HEK293 (cell line): ENCODE measurements around the gene TNFRSF21.

Source experiments
- CTCF ChIA-PET: fragments of 350-600 bp; formaldehyde crosslinking; extraction: SDS; loops from one replicate; lab custom pipeline; 2021; ENCODE audit warnings: antibody characterized with exemption; lab: Yijun Ruan, JAX
- POLR2A ChIA-PET: fragments of 300-600 bp; formaldehyde crosslinking; extraction: SDS; loops from one replicate; lab custom pipeline; 2020; ENCODE audit warnings: antibody characterized with exemption, inconsistent platforms; lab: Yijun Ruan, JAX
- H3K27ac ChIP-seq: fragments of 200-500 bp; sonication (Bioruptor generic); 2 replicates; pipeline ENCODE4 v1.5.1; 2014; ENCODE audit warnings: low read depth, low read length, control low read depth, inconsistent platforms; ENCODE audit errors: extremely low read depth
- H3K36me3 ChIP-seq, 2 experiments: fragments of 200-500 bp in 1 of 2; sonication (Bioruptor generic) in 1 of 2; 1 replicate in 1 of 2; 2 replicates in 1 of 2; pipeline ENCODE4 v1.5.1; 2014 to 2017; ENCODE audit warnings: inconsistent platforms in 2 of 2, low read length in 2 of 2; ENCODE audit not compliant: control insufficient read depth in 2 of 2, insufficient read depth in 1 of 2
- H3K4me1 ChIP-seq: fragments of 200-500 bp; sonication (Bioruptor generic); 2 replicates; pipeline ENCODE4 v1.5.1; 2014; ENCODE audit warnings: mild to moderate bottlenecking, low read length, inconsistent platforms; ENCODE audit not compliant: control insufficient read depth, insufficient read depth
- H3K4me3 ChIP-seq: 2 replicates; pipeline ENCODE4 v1.5.1; 2011; ENCODE audit warnings: low read depth, mild to moderate bottlenecking, control low read depth, low read length, moderate library complexity
- H3K9me3 ChIP-seq: fragments of 200-500 bp; sonication (Bioruptor generic); 2 replicates; pipeline ENCODE4 v1.5.1; 2014; ENCODE audit warnings: low read depth, low read length, inconsistent platforms; ENCODE audit not compliant: control insufficient read depth, insufficient read depth
- GFI1B ChIP-seq: fragments of 450-650 bp; formaldehyde crosslinking; IDR thresholded peaks from 2 replicates; pipeline ENCODE4 v1.5.1; 2016; ENCODE audit warnings: missing biosample characterization, missing genetic modification characterization
- HOXA7 ChIP-seq: sonication (generic); formaldehyde crosslinking; IDR thresholded peaks from 2 replicates; pipeline ENCODE4 v1.8.1; 2022; ENCODE audit warnings: missing genetic modification reagents, borderline replicate concordance
- KLF16 ChIP-seq: fragments of 450-650 bp; formaldehyde crosslinking; IDR thresholded peaks from 2 replicates; pipeline ENCODE4 v1.5.1; 2017; ENCODE audit warnings: missing biosample characterization, missing genetic modification characterization
- KLF9 ChIP-seq: fragments of 450-650 bp; formaldehyde crosslinking; IDR thresholded peaks from 2 replicates; pipeline ENCODE4 v1.5.1; 2016; ENCODE audit warnings: missing biosample characterization, missing genetic modification characterization, low read depth
- ZFP69B ChIP-seq: fragments of 450-650 bp; formaldehyde crosslinking; IDR thresholded peaks from 2 replicates; pipeline ENCODE4 v1.5.1; 2016; ENCODE audit warnings: missing biosample characterization, missing genetic modification characterization
- ZIC2 ChIP-seq: fragments of 450-650 bp; formaldehyde crosslinking; IDR thresholded peaks from 2 replicates; pipeline ENCODE4 v1.5.1; 2016; ENCODE audit warnings: missing biosample characterization, missing genetic modification characterization
- ZNF132 ChIP-seq: fragments of 450-650 bp; formaldehyde crosslinking; IDR thresholded peaks from 2 replicates; pipeline ENCODE4 v1.5.1; 2017; ENCODE audit warnings: missing biosample characterization, missing genetic modification characterization, borderline replicate concordance
- ZNF19 ChIP-seq: fragments of 450-650 bp; formaldehyde crosslinking; IDR thresholded peaks from 2 replicates; pipeline ENCODE4; 2016; ENCODE audit warnings: missing biosample characterization, missing genetic modification characterization, low read depth
- ZNF585B ChIP-seq: fragments of 450-650 bp; formaldehyde crosslinking; IDR thresholded peaks from 2 replicates; pipeline ENCODE4 v1.5.1; 2016; ENCODE audit warnings: missing biosample characterization, missing genetic modification characterization
- ZNF623 ChIP-seq: fragments of 450-650 bp; formaldehyde crosslinking; IDR thresholded peaks from 2 replicates; pipeline ENCODE4 v1.5.1; 2016; ENCODE audit warnings: missing biosample characterization, missing genetic modification characterization
- TF ChIP-seq, protein P1 (sequence below): fragments of 450-650 bp; formaldehyde crosslinking; IDR thresholded peaks from 2 replicates; pipeline ENCODE4 v1.5.1; 2016; ENCODE audit warnings: missing biosample characterization, missing genetic modification characterization, low read depth
- TF ChIP-seq, protein P2 (sequence below): fragments of 450-650 bp; IDR thresholded peaks from 2 replicates; pipeline ENCODE4 v1.5.1; 2018; ENCODE audit warnings: missing biosample characterization, missing genetic modification characterization
- TF ChIP-seq, protein P3 (sequence below): fragments of 450-650 bp; formaldehyde crosslinking; IDR thresholded peaks from 2 replicates; pipeline ENCODE4 v1.5.1; 2016; ENCODE audit warnings: missing biosample characterization, missing genetic modification characterization
- TF ChIP-seq, protein P4 (sequence below): fragments of 450-650 bp; formaldehyde crosslinking; IDR thresholded peaks from 2 replicates; pipeline ENCODE4 v1.5.1; 2016; ENCODE audit warnings: missing biosample characterization, missing genetic modification characterization, borderline replicate concordance
- TF ChIP-seq, protein P5 (sequence below): fragments of 450-650 bp; formaldehyde crosslinking; IDR thresholded peaks from 2 replicates; pipeline ENCODE4 v1.5.1; 2016; ENCODE audit warnings: missing biosample characterization, missing genetic modification characterization
- TF ChIP-seq, protein P6 (sequence below): fragments of 450-650 bp; formaldehyde crosslinking; IDR thresholded peaks from 2 replicates; pipeline ENCODE4 v1.5.1; 2017; ENCODE audit warnings: missing biosample characterization, mild to moderate bottlenecking, missing genetic modification characterization, moderate library complexity

Gene TNFRSF21

DNA sequence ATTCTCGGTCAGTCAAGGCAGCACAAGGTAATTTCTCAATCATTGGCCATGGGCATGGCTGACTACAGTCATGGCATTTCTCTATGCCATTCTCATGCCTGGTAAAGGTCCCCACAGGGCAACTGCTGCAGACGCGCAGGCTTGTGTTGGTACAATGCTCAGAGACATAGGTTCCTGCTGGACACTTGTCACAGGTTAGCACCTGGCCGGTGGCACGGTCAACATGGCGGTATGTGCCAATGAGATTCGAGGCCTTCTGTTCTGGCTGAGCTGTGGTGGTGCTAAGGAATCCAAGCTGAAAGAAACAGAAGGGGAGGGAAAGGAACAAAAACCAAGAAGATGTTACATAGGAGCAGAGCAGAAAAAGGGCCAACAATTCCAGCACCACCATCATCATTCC lies 23.4 kb downstream of the TNFRSF21 start:
- Histone ChIP-seq H3K9me3 (no peaks in the 10 kb centered on the region), H3K4me1 (peaks cover 5% of the 10 kb centered on the region; the same call in 1 of the 2 replicates), H3K36me3 (peaks cover 4 to 29% of the 10 kb centered on the region in 2 experiments; a peak in 2 of 3 replicates), H3K4me3 (no peak overlapping the region), H3K27ac (no peak overlapping the region)
- CTCF ChIA-PET, result interaction anchor here (0.8 to 1.1 kb wide), 2 partner anchors 20 to 22 kb away, joined by 3 to 4 read pairs; no protein-coding TSS in a partner anchor
- TF ChIP-seq KLF16 (no peak), ZIC2 (tag by site-specific recombination) (no peak), HOXA7 (no peak), ZNF585B (tag by site-specific recombination) (no peak), GFI1B (no peak), ZNF19 (tag by site-specific recombination) (no peak), KLF9 (tag by site-specific recombination) (no peak), ZFP69B (tag by site-specific recombination) (no peak), ZNF623 (tag by site-specific recombination) (no peak), ZNF132 (no peak)
- TF ChIP-seq, protein P1, sequence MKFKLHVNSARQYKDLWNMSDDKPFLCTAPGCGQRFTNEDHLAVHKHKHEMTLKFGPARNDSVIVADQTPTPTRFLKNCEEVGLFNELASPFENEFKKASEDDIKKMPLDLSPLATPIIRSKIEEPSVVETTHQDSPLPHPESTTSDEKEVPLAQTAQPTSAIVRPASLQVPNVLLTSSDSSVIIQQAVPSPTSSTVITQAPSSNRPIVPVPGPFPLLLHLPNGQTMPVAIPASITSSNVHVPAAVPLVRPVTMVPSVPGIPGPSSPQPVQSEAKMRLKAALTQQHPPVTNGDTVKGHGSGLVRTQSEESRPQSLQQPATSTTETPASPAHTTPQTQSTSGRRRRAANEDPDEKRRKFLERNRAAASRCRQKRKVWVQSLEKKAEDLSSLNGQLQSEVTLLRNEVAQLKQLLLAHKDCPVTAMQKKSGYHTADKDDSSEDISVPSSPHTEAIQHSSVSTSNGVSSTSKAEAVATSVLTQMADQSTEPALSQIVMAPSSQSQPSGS (tag by site-specific recombination), result no peak
- TF ChIP-seq, protein P2, sequence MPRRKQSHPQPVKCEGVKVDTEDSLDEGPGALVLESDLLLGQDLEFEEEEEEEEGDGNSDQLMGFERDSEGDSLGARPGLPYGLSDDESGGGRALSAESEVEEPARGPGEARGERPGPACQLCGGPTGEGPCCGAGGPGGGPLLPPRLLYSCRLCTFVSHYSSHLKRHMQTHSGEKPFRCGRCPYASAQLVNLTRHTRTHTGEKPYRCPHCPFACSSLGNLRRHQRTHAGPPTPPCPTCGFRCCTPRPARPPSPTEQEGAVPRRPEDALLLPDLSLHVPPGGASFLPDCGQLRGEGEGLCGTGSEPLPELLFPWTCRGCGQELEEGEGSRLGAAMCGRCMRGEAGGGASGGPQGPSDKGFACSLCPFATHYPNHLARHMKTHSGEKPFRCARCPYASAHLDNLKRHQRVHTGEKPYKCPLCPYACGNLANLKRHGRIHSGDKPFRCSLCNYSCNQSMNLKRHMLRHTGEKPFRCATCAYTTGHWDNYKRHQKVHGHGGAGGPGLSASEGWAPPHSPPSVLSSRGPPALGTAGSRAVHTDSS (tag by site-specific recombination), result no peak
- TF ChIP-seq, protein P3, sequence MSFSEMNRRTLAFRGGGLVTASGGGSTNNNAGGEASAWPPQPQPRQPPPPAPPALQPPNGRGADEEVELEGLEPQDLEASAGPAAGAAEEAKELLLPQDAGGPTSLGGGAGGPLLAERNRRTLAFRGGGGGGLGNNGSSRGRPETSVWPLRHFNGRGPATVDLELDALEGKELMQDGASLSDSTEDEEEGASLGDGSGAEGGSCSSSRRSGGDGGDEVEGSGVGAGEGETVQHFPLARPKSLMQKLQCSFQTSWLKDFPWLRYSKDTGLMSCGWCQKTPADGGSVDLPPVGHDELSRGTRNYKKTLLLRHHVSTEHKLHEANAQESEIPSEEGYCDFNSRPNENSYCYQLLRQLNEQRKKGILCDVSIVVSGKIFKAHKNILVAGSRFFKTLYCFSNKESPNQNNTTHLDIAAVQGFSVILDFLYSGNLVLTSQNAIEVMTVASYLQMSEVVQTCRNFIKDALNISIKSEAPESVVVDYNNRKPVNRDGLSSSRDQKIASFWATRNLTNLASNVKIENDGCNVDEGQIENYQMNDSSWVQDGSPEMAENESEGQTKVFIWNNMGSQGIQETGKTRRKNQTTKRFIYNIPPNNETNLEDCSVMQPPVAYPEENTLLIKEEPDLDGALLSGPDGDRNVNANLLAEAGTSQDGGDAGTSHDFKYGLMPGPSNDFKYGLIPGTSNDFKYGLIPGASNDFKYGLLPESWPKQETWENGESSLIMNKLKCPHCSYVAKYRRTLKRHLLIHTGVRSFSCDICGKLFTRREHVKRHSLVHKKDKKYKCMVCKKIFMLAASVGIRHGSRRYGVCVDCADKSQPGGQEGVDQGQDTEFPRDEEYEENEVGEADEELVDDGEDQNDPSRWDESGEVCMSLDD (tag by site-specific recombination), result no peak
- TF ChIP-seq, protein P4, sequence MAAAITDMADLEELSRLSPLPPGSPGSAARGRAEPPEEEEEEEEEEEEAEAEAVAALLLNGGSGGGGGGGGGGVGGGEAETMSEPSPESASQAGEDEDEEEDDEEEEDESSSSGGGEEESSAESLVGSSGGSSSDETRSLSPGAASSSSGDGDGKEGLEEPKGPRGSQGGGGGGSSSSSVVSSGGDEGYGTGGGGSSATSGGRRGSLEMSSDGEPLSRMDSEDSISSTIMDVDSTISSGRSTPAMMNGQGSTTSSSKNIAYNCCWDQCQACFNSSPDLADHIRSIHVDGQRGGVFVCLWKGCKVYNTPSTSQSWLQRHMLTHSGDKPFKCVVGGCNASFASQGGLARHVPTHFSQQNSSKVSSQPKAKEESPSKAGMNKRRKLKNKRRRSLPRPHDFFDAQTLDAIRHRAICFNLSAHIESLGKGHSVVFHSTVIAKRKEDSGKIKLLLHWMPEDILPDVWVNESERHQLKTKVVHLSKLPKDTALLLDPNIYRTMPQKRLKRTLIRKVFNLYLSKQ (tag by site-specific recombination), result no peak
- TF ChIP-seq, protein P5, sequence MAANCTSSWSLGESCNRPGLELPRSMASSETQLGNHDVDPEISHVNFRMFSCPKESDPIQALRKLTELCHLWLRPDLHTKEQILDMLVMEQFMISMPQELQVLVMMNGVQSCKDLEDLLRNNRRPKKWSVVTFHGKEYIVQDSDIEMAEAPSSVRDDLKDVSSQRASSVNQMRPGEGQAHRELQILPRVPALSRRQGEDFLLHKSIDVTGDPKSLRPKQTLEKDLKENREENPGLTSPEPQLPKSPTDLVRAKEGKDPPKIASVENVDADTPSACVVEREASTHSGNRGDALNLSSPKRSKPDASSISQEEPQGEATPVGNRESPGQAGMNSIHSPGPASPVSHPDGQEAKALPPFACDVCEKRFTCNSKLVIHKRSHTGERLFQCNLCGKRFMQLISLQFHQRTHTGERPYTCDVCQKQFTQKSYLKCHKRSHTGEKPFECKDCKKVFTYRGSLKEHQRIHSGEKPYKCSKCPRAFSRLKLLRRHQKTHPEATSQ (tag by site-specific recombination), result no peak
- TF ChIP-seq, protein P6, sequence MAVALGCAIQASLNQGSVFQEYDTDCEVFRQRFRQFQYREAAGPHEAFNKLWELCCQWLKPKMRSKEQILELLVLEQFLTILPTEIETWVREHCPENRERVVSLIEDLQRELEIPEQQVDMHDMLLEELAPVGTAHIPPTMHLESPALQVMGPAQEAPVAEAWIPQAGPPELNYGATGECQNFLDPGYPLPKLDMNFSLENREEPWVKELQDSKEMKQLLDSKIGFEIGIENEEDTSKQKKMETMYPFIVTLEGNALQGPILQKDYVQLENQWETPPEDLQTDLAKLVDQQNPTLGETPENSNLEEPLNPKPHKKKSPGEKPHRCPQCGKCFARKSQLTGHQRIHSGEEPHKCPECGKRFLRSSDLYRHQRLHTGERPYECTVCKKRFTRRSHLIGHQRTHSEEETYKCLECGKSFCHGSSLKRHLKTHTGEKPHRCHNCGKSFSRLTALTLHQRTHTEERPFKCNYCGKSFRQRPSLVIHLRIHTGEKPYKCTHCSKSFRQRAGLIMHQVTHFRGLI (tag by site-specific recombination), result no peak
- POLR2A ChIA-PET, result no interaction called here
